Keratinocyte (primary cell): ENCODE data around the gene CMKLR1.

Experiments used
- CTCF ChIP-seq, 3 experiments: IDR thresholded peaks in 1 of 3; conservative IDR thresholded peaks in 1 of 3; optimal IDR thresholded peaks in 1 of 3; 2 replicates in 2 of 3; 3 replicates in 1 of 3; pipeline versions ENCODE3 to v1.5.1; 2011; ENCODE audit warnings: low read length in 3 of 3, mild to moderate bottlenecking in 3 of 3, moderate library complexity in 2 of 3, control low read depth in 1 of 3, inconsistent platforms in 1 of 3; ENCODE audit not compliant: insufficient read depth in 2 of 3; ENCODE audit errors: extremely low read depth in 1 of 3
- EZH2 ChIP-seq: IDR thresholded peaks from one replicate; pipeline ENCODE4 v1.6.1; 2012; ENCODE audit warnings: inconsistent platforms, mild to moderate bottlenecking, low read length, moderate library complexity

GRCh38 chr12:108357834-108358579 lies 18.9 kb upstream of the CMKLR1 start:
- TF ChIP-seq CTCF (optimal IDR thresholded peaks at IDR 0.05 in 1 of 3, IDR thresholded peaks at IDR 0.05 in 1 of 3, conservative IDR thresholded peaks at IDR 0.05 in 1 of 3; ENCODE audit: extremely low read depth in 1 of 3, insufficient read depth in 2 of 3, low read length in 3 of 3) (no peak), EZH2 (no peak)
